Ecto neural progenitor cell (in vitro differentiated cells): Measurements from ENCODE around the gene KCNAB2.

Source experiments
- DNase-seq: peaks from one replicate; pipeline ENCODE4 v3.0.0-alpha.2; 2018; ENCODE audit warnings: low spot score

The KCNAB2 gene

GRCh38 chr1:6097824-6098223 lies 52.1 kb downstream of the KCNAB2 start:
- DNase-seq: no peak

- DNase-seq: no peak
Measured at GRCh38 chr1:6098303-6099215, 52.9 kb downstream of the KCNAB2 start.

- no peak for DNase-seq
Measured at GRCh38 chr1:6099297-6099696, 53.6 kb downstream of the KCNAB2 start.

DNA sequence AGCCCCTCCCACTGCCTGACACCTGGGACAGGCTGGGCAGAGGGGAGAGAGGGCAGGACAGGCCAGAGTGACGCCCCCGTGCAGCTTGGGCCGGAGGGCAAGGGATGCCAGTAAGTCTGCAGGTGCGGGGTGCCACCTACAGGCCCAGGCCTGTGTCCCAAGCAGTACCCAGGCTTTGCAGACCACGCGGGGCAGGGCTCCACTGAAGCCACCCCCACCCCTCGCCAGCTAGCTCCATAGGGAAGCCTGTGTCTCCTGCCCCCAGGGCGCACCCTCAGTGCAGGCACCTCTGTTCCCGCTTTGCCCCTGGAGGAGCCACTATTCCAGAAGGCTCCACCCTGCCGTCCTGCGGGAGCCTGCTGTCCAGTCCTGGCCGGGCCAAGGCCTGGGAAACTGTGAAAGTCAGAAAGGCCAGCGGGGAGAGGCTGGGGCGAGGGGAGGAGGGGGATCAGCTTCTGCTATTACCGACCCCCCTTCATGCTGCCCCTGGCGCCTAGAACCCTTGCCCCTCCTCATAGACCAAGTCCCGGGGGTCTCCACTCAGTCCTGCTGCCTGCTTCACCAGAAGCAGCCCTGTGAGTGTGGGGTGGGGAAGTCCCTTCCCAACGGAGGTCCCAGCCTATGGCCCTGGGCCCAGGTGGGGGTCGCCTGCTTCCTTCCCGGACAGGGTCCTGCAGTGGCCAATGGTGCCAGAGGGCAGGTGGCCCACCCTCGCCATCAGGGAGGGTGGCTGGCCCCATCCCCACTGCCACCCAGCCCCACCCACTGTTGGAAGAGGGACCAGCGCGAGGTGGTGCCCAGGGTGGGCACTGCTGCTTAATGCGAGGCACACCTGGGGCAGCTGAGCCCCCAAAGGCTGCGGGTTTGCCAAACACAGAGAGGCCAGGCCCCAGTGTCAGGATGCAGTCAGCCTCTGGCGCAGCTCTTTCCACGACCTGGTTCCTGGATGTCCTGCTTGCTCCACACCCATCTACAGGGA lies 54.4 kb downstream of the KCNAB2 start:
- DNase-seq: no peak

- no peak for DNase-seq
Measured at GRCh38 chr1:6100861-6101783, 55.4 kb downstream of the KCNAB2 start.

- no peak for DNase-seq
Measured at GRCh38 chr1:6101826-6102531, 56.3 kb downstream of the KCNAB2 start.

- no peak for DNase-seq
Measured at GRCh38 chr1:6102532-6102845, 56.8 kb downstream of the KCNAB2 start.

GRCh38 chr1:6103111-6103853 lies 57.6 kb downstream of the KCNAB2 start:
- DNase-seq: no peak

GRCh38 chr1:6103854-6104530 lies 58.3 kb downstream of the KCNAB2 start:
- no peak for DNase-seq

- no peak for DNase-seq
Measured at GRCh38 chr1:6104631-6105030, 58.9 kb downstream of the KCNAB2 start.

GRCh38 chr1:6105218-6105679 lies 59.6 kb downstream of the KCNAB2 start:
- no peak for DNase-seq

DNA sequence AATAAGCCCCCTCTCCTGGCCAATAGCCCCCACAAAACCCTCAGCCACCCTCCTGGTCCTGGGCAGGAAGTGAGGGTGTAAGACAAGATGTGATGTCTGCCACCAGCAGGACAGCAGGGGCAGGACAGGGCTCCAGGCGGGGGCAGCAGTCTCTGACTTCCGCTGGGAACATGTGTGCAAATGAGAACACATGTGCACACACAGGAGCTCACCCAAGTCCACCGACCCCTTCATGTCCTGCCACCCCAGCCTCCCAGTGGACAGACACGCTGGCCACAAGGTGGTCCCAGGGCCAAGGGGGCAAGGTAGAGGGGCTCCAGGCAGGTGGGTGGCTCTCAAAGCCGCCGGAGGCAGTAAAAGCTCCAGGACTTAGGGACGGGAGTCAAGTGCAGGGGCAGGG lies 60.1 kb downstream of the KCNAB2 start:
- DNase-seq: no peak

GRCh38 chr1:6106321-6106731 lies 60.6 kb downstream of the KCNAB2 start:
- DNase-seq: no peak

DNA sequence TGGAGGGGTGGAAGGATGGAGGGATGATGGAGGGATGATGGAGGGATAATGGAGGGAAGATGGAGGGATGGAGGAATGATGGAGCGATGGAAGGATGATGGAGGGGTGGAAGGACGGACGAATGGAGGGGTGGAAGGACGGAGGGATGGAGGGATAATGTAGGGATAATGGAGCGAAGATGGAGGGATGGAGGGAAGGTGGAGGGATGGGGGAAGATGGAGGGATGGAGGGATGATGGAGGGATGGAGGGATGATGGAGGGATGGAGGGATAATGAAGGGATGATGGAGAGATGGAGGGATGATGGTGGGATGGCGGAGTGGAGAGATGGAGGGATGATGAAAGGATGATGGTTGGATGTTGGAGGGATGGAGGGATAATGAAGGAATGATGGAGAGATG lies 61.3 kb downstream of the KCNAB2 start:
- no peak for DNase-seq

GRCh38 chr1:6107409-6108356 lies 62.0 kb downstream of the KCNAB2 start:
- no peak for DNase-seq

DNA sequence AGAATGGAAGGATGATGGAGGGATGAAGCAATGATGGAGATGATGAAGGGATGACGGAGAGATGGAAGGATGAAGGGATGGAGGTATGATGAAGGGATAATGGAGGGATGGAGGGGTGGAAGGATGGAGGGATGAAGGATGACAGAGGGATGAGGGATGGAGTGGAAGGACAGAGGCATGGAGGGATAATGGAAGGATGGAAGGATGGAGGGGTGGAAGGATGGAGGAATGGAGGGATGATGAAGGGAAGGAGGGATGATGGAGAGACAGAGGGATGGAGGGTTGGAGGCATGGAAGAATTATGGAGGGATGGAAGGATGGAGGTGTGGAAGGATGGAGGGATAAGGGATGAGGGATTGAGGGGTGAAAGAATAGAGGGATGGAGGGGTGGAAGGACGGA lies 62.8 kb downstream of the KCNAB2 start:
- no peak for DNase-seq

GRCh38 chr1:6108937-6109614 lies 63.4 kb downstream of the KCNAB2 start:
- no peak for DNase-seq

DNA sequence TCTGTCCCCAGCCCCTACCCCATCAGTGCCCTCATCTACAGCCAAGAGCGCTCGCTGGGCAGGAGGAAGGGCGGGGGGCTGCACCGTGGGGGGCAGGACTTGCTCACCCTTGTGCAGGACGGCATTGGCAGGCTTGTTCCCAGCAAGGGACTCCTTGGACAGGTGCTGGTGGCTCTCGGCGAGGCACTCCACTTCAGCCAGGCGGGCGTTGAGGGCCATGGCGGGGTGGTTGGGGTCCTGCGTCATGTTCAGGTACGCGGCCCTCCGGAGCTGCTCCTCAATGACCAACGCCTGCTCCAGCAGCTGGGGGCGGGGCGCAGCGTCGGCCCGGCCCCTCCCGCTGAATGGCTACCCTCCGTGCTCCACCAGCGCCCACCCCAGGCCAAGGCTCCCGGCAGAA lies 64.0 kb downstream of the KCNAB2 start:
- no peak for DNase-seq
